GM12878 (cell line): Measurements from ENCODE around the gene ARHGAP15.

ENCODE experiments used
- POLR2A ChIP-seq: IDR thresholded peaks from 2 replicates; pipeline ENCODE4 v1.6.1; 2011; ENCODE audit warnings: low read depth, mild to moderate bottlenecking, low read length
- TF ChIP-seq, protein P1 (sequence below): IDR thresholded peaks from 2 replicates; pipeline ENCODE4 v1.6.1; 2011; ENCODE audit warnings: borderline replicate concordance, low read depth, mild to moderate bottlenecking, moderate library complexity, mixed read lengths, low read length; ENCODE audit not compliant: insufficient read depth; ENCODE audit errors: extremely low read length

DNA sequence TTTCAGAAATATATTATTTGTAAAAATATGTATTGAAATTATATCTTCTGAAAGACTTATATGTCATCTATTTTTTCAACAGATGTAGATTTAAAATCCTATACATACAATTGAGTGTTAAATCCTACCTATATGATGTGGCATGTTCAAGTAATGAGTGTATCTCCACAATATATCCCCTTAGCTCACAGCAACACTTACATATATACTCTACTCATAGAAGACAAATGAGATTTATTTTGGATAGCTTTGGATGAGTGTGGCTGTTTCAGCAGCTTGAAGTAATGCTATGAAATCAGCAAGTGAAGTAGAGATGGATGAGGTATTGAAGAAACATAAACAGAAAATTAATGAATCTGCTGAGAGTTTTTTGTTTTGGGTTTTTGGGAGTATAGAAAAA is 263.1 kb downstream of the ARHGAP15 start:
- TF ChIP-seq POLR2A, result no peak
- TF ChIP-seq, protein P1, sequence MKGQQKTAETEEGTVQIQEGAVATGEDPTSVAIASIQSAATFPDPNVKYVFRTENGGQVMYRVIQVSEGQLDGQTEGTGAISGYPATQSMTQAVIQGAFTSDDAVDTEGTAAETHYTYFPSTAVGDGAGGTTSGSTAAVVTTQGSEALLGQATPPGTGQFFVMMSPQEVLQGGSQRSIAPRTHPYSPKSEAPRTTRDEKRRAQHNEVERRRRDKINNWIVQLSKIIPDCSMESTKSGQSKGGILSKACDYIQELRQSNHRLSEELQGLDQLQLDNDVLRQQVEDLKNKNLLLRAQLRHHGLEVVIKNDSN, result no peak
